Measurements from ENCODE around the gene ACIN1.
A peak's percentile ranks its signal among the peaks of the same experiment; 100 is the strongest.
"Not testable (repeated sequence)": the region's sequence is repeated elsewhere in the genome, so short reads cannot be mapped to it uniquely, and the experiment has no call there.

Gene ACIN1

DNA sequence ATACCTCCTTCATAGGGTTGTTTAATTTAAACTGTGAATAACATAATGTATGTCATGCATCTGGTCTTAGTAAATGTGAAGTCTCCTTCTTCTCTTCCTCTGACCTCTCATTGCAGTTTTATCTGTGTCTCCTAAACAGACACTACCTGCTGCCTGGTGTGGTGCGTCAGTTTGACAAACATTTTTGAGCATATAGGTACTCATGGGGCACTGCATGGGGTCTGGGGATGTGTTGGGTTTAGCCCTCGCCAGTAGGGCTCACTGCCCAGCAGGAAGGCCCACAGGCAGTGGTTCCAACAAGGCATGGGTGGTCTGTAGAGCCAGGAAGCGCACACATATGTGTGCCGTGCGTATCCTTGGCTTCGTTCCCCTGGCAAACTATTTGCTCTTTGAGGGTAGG, 27.1 kb upstream of the ACIN1 start:
- DNase-seq (ENCODE audit: low spot score), result no peak

DNA sequence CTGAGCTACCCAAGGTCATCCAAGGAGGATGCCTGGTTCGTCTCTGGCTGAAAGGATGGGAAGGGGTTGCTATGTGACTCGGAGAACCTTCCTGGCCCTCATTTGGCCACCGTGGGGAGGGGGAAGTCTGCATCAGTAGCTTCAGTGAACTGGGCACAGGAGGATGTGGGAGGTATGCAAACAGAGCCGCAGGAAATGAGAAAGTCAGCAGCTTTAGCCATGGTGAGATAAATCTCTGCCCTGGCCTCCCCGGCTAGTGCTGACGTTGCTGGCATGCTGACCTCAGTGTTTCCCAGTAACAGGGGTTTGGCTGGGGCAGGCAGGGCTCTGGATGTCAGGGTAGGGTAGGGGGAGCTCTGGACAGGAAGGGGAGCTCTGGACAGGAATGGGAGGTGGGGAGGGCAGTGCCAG, 26.4 kb upstream of the ACIN1 start:
- peak; percentile 52 for DNase-seq (ENCODE audit: low spot score)

DNA sequence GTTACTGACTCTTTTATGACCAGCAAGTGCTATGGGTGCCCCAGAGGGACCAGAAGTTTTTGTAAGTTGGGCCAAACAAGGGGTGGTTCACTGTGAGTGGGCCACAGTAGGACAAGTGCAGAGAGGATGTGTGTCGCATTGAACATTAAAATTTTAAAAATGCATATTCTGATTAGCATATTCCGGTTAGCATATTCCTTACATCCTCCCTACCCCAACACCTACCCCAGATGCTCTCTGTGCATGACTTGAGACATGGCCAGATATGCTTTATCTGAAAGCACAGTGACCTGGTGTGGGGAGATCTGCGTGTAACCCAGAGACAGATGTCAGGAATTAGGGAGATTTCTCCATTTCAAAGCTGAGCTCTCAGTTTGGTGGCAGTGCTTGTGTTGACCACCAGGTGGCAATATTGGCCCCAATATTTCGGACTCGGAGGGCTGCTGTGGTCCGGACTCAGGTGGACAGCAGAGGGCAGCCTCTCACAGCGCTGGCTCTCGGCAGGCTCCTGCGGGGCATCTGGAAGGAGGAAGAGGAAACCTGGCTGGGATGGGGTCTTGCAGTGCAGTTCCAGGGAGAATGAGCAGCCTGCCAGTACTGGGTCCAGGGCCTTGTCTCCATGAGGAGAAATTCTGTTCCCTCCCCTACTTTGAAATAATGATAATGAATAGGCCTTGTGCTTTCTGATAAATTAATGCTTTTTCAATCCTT, 25.8 kb upstream of the ACIN1 start:
- DNase-seq (ENCODE audit: low spot score), result peak; percentile 94

DNA sequence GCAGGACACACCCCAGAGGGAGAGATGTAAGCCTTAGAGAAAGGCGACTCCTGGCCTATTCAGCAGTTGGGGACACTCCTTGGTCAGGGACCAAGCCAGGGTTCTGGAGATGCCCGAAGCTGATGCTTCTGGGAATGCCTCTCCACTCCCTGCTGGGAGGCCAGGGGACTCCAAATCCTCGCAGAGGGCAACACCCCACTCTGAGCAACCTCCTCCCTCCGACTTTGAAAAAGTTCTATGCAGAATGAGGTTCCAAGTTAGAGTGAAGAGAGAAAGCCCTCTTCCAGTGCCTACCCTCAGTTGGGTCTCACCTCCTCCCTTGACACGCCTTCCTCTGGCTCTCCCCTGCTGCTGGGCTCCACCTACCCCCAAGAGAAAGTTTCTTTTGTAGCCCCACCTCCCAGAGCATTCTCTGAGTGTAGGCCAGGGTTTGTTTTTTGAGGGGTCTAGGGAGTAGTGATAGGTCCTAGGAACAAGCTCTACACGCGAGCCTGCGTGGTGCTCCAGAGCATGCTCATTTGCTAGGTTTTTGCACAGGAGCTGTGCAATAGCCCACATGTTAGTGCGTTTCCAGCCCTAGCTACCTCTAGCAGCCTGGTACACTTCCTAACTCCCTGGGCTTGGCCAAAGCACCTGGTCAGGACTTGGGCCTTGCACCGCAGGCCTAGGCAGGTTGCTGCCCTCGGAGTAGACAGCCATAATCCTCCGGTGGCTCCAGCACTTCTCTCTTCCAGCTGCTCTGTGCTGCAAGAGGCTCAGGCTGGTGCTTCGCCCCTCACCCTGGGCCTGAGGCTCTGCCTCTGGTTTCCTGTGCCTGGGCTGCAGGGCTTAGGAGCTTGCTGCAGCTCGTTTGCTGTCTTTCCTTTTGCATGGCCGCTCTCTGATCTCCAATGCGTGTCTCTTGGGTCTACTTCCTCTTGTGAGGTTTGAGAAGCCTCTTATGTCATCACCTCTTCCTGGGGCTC, 24.7 kb upstream of the ACIN1 start:
- DNase-seq (ENCODE audit: low spot score), result peak; percentile 52

DNA sequence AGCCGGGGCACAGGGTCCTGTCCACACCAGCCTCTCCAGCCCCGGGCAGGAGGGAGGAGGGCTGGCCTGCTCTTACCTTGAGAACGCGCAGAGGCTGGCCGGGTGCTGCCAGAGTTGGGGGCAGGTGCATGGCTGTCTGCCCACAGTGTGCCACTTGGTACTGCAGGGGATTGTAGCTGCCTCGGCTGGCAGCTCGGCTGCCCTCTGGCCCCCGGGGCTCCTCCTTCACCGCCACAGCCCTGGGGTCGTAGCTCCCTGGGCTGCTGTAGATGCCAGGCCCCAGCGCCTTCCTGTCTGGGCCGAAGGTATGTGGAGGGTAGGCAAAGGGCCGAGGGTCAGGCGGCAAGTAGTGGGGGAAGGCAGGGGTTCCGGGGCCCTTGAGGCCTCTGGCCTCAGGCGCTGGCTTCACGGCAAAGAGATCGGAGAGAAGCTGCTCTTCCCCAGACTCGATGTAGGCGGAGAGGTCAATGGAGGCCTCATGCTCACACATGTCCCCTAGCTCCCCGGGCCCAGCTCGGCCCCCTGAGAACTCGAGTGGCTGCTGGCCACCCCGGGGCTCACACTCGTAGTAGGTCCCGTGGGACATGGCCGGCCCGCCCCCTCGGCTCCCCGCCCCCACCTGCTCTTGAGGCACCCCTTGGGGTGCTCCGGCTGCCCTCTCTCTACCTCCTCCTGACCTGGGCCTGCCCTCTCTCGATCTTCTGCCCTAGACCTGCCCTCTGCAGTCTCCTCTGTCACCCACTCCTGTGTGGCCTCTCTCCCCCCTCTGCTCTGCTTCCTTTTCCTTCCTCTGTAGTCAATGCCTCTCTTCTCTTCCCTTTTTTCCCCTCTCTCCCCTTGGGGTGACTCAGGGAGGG, 23.8 kb upstream of the ACIN1 start, which contains the start of gene CEBPE:
CEBPE (minus strand) TSS at position 750 of the 857 bp plus-strand sequence; CDS start at position 586, 164 bp downstream.
- peak; percentile 43 for DNase-seq (ENCODE audit: low spot score)

DNA sequence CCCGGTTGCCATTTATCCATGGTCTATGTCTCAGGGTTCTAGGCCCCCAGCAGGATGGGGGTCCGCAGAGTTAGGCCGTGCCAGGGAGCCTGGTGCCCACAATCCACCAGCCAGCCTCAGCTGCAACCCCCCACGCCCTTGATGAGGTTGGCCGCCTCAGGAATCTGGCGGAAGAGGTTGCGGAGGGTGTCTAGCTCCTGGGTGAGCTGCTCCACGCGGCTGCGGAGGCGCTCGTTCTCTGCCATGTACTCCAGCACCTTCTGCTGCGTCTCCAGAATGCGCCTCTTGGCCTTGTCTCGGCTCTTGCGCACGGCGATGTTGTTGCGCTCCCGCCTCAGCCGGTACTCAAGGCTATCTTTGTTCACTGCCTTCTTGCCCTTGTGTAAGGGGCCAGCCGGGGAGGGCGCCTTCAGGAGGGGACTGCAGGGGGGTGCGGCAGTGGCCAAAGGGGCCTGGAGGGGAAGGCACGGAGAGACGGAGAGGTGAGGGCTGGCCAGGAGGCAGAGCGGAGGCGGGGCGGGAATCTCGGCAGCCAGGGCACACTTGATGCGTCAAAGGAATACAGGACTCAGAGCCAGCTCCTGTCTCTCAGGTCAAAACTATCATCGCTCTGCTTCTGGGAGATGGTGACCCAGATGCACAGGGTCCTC, 22.6 kb upstream of the ACIN1 start:
- no peak for DNase-seq (ENCODE audit: low spot score)

DNA sequence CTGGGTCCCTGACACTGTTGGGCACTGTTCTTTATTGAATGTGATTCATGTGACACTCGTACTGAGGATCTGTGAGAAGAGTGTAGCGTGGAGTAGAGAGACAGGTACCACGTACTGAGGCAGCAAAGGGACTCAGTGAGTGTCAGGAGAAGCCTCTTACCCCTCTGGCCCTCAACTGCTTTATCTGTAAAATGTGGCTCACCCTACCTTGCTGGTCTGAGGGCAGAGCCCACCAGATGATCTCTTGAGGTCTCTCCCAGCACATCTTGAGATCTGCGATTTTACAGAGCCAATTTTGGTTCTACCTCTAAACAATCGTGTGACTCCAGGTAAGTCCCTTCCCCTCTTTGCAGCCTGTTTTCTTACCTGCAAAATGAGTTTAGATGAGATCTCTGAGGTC, 21.0 kb upstream of the ACIN1 start:
- DNase-seq (ENCODE audit: low spot score), result no peak

DNA sequence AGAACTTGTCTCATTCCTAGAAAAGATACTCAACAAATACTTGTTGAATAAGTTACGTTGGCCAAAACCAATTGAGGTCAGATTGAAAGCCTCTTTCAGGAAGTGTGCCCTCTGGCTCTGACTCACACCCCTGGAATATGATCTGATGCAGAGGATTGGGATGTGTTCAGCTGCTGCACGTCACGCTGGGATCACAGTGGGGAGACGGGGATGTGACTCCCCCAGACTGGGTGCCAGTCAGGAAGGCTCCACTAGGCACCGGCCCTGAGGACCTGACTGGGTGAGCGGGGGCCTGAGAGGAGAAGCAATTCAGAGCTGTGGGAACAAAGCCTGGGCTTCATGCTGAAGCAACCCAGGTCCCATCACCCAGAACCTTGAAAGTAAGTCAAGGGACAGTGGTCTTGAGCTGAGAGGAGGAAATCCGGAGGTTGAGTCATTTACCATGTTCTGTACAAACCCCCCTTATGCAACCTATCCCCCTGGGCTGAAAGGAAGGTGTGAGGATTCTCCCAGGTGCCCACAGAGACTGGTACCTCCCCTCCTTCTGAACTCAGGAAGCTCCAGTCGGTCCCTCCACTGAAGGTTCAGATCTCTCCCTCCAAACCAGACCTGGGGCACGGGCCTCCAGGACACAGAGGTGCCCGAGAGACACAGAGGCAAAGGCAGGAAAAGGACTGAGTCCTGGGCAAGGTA, 20.2 kb upstream of the ACIN1 start:
- DNase-seq (ENCODE audit: low spot score), result no peak

DNA sequence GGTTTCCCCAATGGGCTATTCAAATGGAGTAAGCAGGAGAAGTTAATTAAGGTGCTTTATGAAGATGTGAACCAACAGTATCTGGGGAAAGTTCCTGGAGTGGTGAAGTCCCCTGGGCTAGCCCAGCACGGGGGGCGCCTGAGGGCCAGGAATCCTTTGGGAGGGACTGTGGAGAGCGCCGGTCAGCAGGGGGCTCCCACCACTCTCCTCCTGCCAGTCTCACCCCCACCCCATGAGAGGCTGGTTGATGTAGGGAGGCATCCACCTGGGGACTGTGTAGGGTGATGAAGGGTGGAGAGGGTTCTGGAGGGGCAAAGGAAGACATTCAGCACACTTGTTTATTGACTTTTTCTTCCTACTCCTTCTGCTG, 19.7 kb upstream of the ACIN1 start:
- DNase-seq (ENCODE audit: low spot score), result no peak

DNA sequence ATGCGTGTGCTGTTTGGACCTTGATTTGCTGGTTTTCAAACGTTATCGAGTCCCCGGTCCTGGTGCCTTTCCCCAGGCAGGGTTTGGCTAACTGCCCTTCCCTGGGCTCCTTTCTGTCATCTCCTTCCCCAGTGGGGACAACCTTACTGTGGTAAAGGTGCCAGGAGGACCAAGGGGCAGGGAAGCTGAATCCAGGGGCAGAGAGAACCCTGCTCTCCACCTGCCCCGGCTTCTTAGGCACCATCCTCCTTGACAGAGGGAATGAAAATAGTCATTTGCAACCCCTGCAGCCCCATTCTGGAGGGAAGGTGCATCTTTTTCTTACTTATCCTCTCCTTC, 19.2 kb upstream of the ACIN1 start:
- DNase-seq (ENCODE audit: low spot score), result no peak

DNA sequence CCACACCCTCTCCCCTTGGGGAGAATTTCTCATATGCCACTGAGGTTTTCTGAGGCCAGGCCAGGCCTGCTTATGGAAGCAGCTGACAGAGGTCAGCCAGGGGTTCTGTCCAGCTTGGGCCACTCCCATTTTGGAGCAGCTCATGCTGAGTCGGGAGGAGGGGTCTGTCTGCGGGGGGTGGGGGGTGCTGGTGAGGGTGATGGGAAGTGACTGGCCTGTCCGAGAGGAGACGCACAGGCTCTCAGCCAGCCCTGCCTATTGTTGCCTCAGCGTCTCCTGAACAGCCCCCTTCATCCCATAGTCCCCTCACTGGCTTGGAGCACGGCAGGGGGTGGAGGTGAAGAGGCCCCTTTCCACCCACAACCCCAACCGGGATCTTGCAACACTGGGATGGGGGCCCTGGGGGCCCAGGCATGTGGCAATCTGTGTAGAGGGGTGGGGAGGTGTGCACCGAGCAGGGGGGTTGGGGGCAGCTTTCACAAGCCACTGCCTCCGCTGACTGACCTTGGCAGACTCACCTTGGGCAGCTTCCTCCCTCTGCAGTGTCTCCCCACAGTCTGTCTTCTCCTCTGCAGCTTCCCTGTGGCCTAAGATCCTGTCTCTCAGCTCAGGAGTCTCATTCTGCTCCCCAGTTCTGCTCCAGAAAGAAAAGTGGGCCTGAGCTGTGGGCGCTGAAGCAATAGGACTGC, 18.6 kb upstream of the ACIN1 start:
- no peak for DNase-seq (ENCODE audit: low spot score)

DNA sequence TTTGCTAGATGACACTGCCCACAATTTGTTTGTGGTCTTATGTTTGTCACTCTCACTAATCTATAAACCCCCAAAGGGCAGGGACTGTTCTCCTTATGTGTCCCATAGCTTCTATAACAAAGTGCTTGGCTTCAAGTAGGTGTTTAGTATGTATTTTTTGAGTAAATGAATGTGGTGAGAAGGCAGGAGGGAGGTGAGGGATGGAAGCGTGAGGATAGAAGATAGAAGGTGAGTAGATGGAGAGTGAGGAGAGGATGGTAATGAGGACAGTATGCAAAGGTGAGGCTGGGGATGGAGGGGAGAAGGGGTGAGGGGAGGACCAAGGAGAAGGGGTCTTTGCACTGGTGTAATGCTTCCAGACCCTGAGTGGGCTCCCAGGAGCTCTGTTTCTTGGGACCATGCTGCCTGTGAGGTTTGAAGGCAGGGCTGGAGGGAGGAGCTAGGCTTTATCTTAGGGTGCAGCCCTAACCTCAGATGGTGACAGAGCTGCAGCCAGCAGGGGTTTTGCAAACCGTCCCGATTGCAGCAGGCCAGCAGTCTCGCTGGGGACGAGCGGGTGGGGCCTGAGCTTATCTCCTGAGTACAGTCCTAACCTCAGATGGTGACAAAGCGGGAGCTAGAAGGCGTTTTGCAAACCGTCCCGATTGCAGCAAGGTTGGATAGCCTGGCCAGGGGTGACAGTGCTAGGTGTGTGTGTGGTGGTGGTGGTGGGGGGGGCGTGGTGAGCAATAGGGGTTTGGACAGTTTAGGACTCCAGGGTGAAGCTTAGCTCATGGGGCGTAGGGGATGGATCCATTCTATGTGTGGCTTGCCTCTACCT, 17.6 kb upstream of the ACIN1 start:
- DNase-seq (ENCODE audit: low spot score), result no peak

DNA sequence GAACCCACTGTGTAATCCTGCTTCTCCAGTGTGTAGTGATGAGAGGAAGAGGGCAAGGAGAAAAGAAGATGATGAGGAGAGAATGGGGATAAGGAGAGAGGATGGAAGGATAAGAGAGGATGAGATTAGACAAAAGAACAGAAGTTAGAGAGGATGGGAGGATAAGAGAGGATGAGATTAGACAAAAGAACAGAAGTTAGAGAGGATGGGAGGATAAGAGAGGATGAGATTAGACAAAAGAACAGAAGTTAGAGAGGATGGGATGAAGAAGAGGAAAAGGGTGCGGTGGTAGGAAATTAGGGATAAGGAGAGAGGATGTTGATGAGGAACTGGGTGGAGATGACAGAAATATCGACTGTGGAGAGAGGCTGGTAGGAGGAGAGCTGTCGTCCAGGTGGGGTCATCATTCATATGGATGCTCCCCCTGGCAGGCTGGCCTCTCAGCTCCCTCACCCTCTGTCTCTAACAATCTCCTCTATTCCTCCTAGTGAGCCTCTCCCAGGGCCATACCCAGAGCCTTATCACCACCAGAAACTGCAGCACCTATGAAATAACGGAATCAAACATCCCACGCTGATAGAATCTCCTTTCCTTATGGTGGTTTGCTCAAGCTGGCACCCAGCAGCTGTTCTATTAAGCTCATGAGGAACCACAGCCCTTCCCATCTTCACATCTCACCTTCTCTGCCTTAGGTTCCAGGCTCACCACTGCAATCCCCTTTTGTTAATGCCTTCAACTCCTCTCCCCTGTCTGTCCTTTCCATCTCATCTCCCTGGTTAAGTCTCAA, 15.8 kb upstream of the ACIN1 start:
- no peak for DNase-seq (ENCODE audit: low spot score)

DNA sequence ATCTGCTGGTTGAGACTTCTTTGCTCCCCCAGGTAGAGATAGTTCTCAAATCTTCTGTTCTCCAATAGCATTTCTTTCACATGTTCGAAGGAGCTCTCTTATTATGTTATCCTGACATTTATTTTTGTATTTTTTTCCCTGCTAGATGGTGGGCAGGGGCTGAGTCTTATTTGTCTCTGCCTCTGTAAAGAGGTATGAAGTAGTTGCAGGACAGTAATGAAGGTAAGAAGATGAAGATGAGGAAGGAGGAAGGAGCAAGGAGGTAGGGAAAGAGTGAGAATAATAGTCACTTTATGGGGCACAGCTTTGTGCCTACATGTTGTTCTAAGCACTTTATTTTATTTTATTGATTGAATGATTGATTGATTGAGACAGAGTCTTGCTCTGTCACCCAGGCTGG, 14.8 kb upstream of the ACIN1 start:
- no peak for DNase-seq (ENCODE audit: low spot score)

DNA sequence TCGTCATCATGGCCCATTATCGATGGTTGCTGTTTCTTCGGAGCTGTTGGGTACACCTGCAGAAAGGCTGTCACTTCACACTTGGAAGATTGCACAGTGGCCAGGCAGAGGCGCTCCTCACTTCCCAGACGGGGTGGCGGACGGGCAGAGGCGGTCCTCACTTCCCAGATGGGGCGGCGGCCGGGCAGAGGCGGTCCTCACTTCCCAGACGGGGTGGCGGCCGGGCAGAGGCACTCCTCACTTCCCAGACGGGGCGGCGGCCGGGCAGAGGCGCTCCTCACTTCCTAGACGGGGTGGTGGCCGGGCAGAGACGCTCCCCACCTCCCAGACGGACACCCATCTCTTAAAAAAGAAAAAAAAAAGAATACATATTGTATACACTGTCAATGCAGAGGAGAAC, 13.2 kb upstream of the ACIN1 start:
- not testable (repeated sequence) for DNase-seq (ENCODE audit: low spot score)

DNA sequence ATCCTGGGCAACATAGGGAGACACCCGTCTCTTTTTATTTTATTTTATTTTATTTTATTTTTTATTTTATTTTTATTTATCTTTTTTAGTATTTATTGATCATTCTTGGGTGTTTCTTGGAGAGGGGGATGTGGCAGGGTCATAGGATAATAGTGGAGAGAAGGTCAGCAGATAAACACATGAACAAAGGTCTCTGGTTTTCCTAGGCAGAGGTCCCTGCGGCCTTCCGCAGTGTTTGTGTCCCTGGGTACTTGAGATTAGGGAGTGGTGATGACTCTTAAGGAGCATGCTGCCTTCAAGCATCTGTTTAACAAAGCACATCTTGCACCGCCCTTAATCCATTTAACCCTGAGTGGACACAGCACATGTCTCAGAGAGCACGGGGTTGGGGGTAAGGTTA, 12.7 kb upstream of the ACIN1 start:
- not testable (repeated sequence) for DNase-seq (ENCODE audit: low spot score)

DNA sequence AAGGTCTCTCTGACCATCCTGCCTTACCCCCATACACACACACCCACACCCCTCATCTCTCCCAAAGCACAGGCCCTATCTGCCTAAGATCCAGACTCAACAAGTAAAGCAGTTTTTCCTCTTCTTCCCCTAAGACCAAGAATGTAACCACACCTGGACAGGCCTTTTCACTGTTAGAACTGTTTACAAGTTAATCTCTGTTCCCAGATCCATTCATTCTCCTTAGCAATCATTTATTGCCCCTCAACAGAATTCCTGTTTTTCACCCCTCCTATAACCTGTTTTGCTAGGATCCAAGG, 11.8 kb upstream of the ACIN1 start:
- no peak for DNase-seq (ENCODE audit: low spot score)

DNA sequence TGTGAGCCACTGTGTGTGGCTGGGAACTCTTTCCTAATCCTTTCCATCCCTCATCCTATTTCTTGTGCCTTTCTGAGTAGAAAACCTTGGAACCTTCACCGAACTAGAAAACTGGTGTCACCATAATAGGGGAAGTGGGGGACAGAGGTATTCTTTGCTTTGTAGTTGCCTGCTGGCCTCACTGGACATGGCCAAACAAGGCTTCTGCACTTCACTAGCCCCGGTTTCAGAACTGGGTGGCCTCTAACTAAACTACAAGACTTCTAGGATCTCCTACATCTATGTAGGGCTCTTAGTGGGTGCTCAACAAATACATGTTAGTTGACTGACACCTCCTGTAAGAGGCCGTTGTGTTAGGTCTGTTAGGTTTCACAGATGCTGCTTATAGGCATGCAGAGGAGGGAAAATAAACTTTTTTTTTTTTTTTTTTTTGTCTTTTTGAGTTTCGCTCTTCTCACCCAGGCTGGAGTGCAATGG, 10.4 kb upstream of the ACIN1 start:
- no peak for DNase-seq (ENCODE audit: low spot score)
